SK-N-SH (cell line): ENCODE data around the gene DIS3L2. TPM values are rescaled to one million over a fixed set of nuclear protein-coding genes. Genes with fewer than 3 reads are reported as not detected.

Source experiments
- CTCF ChIA-PET: fragments of 300-600, 350-600 bp; formaldehyde crosslinking; extraction: SDS; loops from one replicate; lab custom pipeline; 2021; lab: Yijun Ruan, JAX
- POLR2A ChIA-PET: fragments of 350-600 bp; sonication (Branson Sonifier 250); formaldehyde crosslinking; extraction: SDS; loops from one replicate; lab custom pipeline; 2020; ENCODE audit warnings: antibody characterized with exemption, inconsistent platforms; lab: Yijun Ruan, JAX
- DNase-seq: peaks from one replicate; pipeline ENCODE4 v3.0.0; 2012
- H2AFZ ChIP-seq: fragments of 200-600 bp; sonication (generic); 2 replicates; pipeline ENCODE4 v1.8.1; 2016; ENCODE audit warnings: antibody characterized with exemption, mild to moderate bottlenecking, low read depth
- H3F3A ChIP-seq: fragments of 200-600 bp; sonication (generic); replicated peaks from 2 replicates; pipeline ENCODE3; 2016; ENCODE audit warnings: antibody characterized with exemption, mild to moderate bottlenecking; ENCODE audit not compliant: insufficient read depth
- H3K27ac ChIP-seq, 2 experiments: fragments of 200-500 bp in 1 of 2; fragments of 200-600 bp in 1 of 2; sonication (Bioruptor generic) in 1 of 2; sonication (generic), shearing (Covaris generic) in 1 of 2; 2 replicates each; pipeline versions ENCODE4 v1.5.1 to v1.6.1; 2014 to 2016; ENCODE audit warnings: low read depth in 2 of 2, inconsistent platforms in 1 of 2, low read length in 1 of 2, mild to moderate bottlenecking in 1 of 2, mixed read lengths in 1 of 2
- H3K27me3 ChIP-seq: fragments of 200-600 bp; sonication (generic), shearing (Covaris generic); 2 replicates; pipeline ENCODE4 v1.6.1; 2016; ENCODE audit warnings: mixed run types; ENCODE audit not compliant: insufficient read depth
- H3K36me3 ChIP-seq, 2 experiments: fragments of 200-500 bp in 1 of 2; fragments of 200-600 bp in 1 of 2; sonication (Bioruptor generic) in 1 of 2; sonication (generic) in 1 of 2; replicated peaks in 1 of 2; 2 replicates each; pipeline versions ENCODE3 to v1.5.1; 2014 to 2016; ENCODE audit warnings: low read length in 1 of 2, mild to moderate bottlenecking in 1 of 2; ENCODE audit not compliant: insufficient read depth in 2 of 2, control insufficient read depth in 1 of 2
- H3K4me1 ChIP-seq, 2 experiments: fragments of 200-500 bp in 1 of 2; fragments of 200-600 bp in 1 of 2; sonication (Bioruptor generic) in 1 of 2; sonication (generic), shearing (Covaris generic) in 1 of 2; 2 replicates each; pipeline versions ENCODE4 v1.5.1 to v1.6.1; 2014 to 2016; ENCODE audit warnings: low read depth in 1 of 2, low read length in 1 of 2, mixed run types in 1 of 2; ENCODE audit not compliant: insufficient read depth in 2 of 2, control insufficient read depth in 1 of 2
- H3K4me2 ChIP-seq: fragments of 200-600 bp; sonication (generic), shearing (Covaris generic); 2 replicates; pipeline ENCODE4 v1.6.1; 2017; ENCODE audit warnings: mixed run types
- H3K4me3 ChIP-seq, 2 experiments: fragments of 200-500 bp in 1 of 2; fragments of 200-600 bp in 1 of 2; sonication (Bioruptor generic) in 1 of 2; sonication (generic), shearing (Covaris generic) in 1 of 2; 2 replicates each; pipeline versions ENCODE4 v1.5.1 to v1.8.1; 2014 to 2016; ENCODE audit warnings: low read depth in 2 of 2, inconsistent platforms in 1 of 2, low read length in 1 of 2, mild to moderate bottlenecking in 1 of 2, mixed read lengths in 1 of 2, moderate library complexity in 1 of 2
- H3K79me2 ChIP-seq: fragments of 200-600 bp; sonication (generic); 2 replicates; pipeline ENCODE4 v1.8.1; 2017; ENCODE audit warnings: mild to moderate bottlenecking; ENCODE audit not compliant: insufficient read depth
- H3K9ac ChIP-seq: fragments of 200-600 bp; sonication (generic); 2 replicates; pipeline ENCODE4 v1.6.1; 2017; ENCODE audit warnings: mixed run types
- H3K9me2 ChIP-seq: fragments of 200-600 bp; sonication (generic); 2 replicates; pipeline ENCODE4 v1.6.1; 2017; ENCODE audit warnings: mixed run types
- H3K9me3 ChIP-seq: fragments of 200-600 bp; sonication (generic); 2 replicates; pipeline ENCODE4 v1.6.1; 2017; ENCODE audit warnings: mixed run types, mild to moderate bottlenecking, moderate library complexity
- H4K20me1 ChIP-seq: fragments of 200-600 bp; sonication (generic); 2 replicates; pipeline ENCODE4 v1.6.1; 2017; ENCODE audit warnings: mild to moderate bottlenecking, mixed run types; ENCODE audit not compliant: insufficient read depth
- CHD2 ChIP-seq: fragments of 150-350 bp; IDR thresholded peaks from 2 replicates; pipeline ENCODE4 v1.6.1; 2018; ENCODE audit warnings: low read length; ENCODE audit not compliant: partially characterized antibody
- ELF1 ChIP-seq: IDR thresholded peaks from 2 replicates; pipeline ENCODE4 v1.4.0; 2012
- EP300 ChIP-seq, 2 experiments: IDR thresholded peaks; 2 replicates each; pipeline versions ENCODE4 v1.4.0 to v1.6.1; 2012; ENCODE audit warnings: borderline replicate concordance in 1 of 2, low read depth in 1 of 2, low read length in 1 of 2
- EZH2phosphoT487 ChIP-seq: fragments of 200-600 bp; sonication (generic); IDR thresholded peaks from 2 replicates; pipeline ENCODE4 v1.6.1; 2017; ENCODE audit warnings: low read depth, mixed run types, mild to moderate bottlenecking, antibody characterized with exemption, moderate library complexity, borderline replicate concordance
- FOSL2 ChIP-seq: IDR thresholded peaks from 2 replicates; pipeline ENCODE4 v1.4.0; 2012; ENCODE audit warnings: low read depth, mild to moderate bottlenecking, moderate library complexity, borderline replicate concordance
- FOXJ3 ChIP-seq: sonication (generic); formaldehyde crosslinking; IDR thresholded peaks from 2 replicates; pipeline ENCODE4 v1.5.1; 2020; ENCODE audit warnings: mild to moderate bottlenecking, missing genetic modification reagents
- GABPA ChIP-seq: IDR thresholded peaks from 2 replicates; pipeline ENCODE4 v1.4.0; 2012; ENCODE audit warnings: low read depth, mild to moderate bottlenecking
- JUND ChIP-seq: IDR thresholded peaks from 2 replicates; pipeline ENCODE4 v1.4.0; 2012
- MEF2A ChIP-seq: IDR thresholded peaks from 2 replicates; pipeline ENCODE4 v1.4.0; 2012; ENCODE audit warnings: low read depth, borderline replicate concordance
- NRF1 ChIP-seq: IDR thresholded peaks from 2 replicates; pipeline ENCODE4 v1.6.1; 2012; ENCODE audit warnings: low read depth, mild to moderate bottlenecking, low read length
- POLR2AphosphoS5 ChIP-seq: IDR thresholded peaks from 2 replicates; pipeline ENCODE4 v1.6.1; 2012; ENCODE audit warnings: low read depth, low read length
- RCOR1 ChIP-seq: fragments of 150-350 bp; IDR thresholded peaks from 2 replicates; pipeline ENCODE4 v1.6.1; 2017; ENCODE audit warnings: antibody characterized with exemption, low read length
- RFX5 ChIP-seq: IDR thresholded peaks from 2 replicates; pipeline ENCODE4 v1.6.1; 2012; ENCODE audit warnings: mild to moderate bottlenecking, improper control_type of control experiment, low read length
- SIN3A ChIP-seq: IDR thresholded peaks from 2 replicates; pipeline ENCODE4 v1.6.1; 2012; ENCODE audit warnings: low read depth, mild to moderate bottlenecking, low read length, moderate library complexity, borderline replicate concordance
- TAF1 ChIP-seq: IDR thresholded peaks from 2 replicates; pipeline ENCODE4 v1.6.1; 2012; ENCODE audit warnings: low read depth, mild to moderate bottlenecking, low read length, moderate library complexity, borderline replicate concordance
- TCF12 ChIP-seq: IDR thresholded peaks from 2 replicates; pipeline ENCODE4 v1.4.0; 2012
- TEAD4 ChIP-seq: IDR thresholded peaks from 2 replicates; pipeline ENCODE4 v1.4.0; 2012; ENCODE audit warnings: mild to moderate bottlenecking, borderline replicate concordance; ENCODE audit not compliant: insufficient read depth
- YY1 ChIP-seq: IDR thresholded peaks from 2 replicates; pipeline ENCODE4 v1.4.0; 2012; ENCODE audit warnings: low read depth, mild to moderate bottlenecking
- WGBS: methylation state at CpG from one replicate; pipeline ENCODE4 v1.1.6; 2017; ENCODE audit warnings: low lambda C conversion rate; 5-methylcytosine and 5-hydroxymethylcytosine counted together
- polyA plus RNA-seq, 3 experiments: library from polyadenylated mRNA; depleted of rRNA; stranded (reverse); fragments of >200 nt; gene quantifications; 2 replicates each; pipeline ENCODE4 v1.2.3, GENCODE V29; 2012
- TF ChIP-seq, protein P1 (sequence below): IDR thresholded peaks from 2 replicates; pipeline ENCODE4; 2012

The DIS3L2 gene
- polyA plus RNA-seq, 1 of the 3 experiments (the other 2 are of a cell fraction), result 17.9 TPM

- no peak for TF ChIP-seq EZH2phosphoT487
- no peak for TF ChIP-seq EP300 (IDR thresholded peaks at IDR 0.05; ENCODE audit: borderline replicate concordance in 1 of 2, low read depth in 1 of 2, low read length in 1 of 2)
- TF ChIP-seq TAF1, result no peak
- no peak for TF ChIP-seq NRF1
- no peak for TF ChIP-seq TCF12
- no peak for TF ChIP-seq RFX5
- no peak for TF ChIP-seq TEAD4
- TF ChIP-seq POLR2AphosphoS5, result no peak
- no peak for TF ChIP-seq MEF2A
- no peak for TF ChIP-seq RCOR1
- no peak for TF ChIP-seq YY1
- no peak for TF ChIP-seq JUND
- no peak for TF ChIP-seq FOXJ3 (CRISPR knock-in tag)
- TF ChIP-seq ELF1, result no peak
- TF ChIP-seq GABPA, result no peak
- no peak for TF ChIP-seq CHD2
- no peak for TF ChIP-seq FOSL2
- TF ChIP-seq SIN3A, result no peak
- TF ChIP-seq, protein P1, sequence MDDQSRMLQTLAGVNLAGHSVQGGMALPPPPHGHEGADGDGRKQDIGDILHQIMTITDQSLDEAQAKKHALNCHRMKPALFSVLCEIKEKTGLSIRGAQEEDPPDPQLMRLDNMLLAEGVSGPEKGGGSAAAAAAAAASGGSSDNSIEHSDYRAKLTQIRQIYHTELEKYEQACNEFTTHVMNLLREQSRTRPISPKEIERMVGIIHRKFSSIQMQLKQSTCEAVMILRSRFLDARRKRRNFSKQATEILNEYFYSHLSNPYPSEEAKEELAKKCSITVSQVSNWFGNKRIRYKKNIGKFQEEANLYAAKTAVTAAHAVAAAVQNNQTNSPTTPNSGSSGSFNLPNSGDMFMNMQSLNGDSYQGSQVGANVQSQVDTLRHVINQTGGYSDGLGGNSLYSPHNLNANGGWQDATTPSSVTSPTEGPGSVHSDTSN, result no peak
- Histone ChIP-seq H3K9ac (no peak overlapping the region), H3K27ac (no peak overlapping the region), H2AFZ (no peak overlapping the region), H3K9me3 (no peaks in the 10 kb centered on the region), H3F3A (no peaks in the 10 kb centered on the region), H3K36me3 (no peaks in the 10 kb centered on the region), H4K20me1 (no peaks in the 10 kb centered on the region), H3K27me3 (no peaks in the 10 kb centered on the region), H3K4me2 (no peak overlapping the region), H3K79me2 (no peaks in the 10 kb centered on the region), H3K4me1 (peaks cover 0 to 33% of the 10 kb centered on the region in 2 experiments; a peak in 1 of 4 replicates), H3K4me3 (no peak overlapping the region), H3K9me2 (no peaks in the 10 kb centered on the region)
- ChIA-PET POLR2A (no interaction called here), CTCF (interaction anchor here (1.5 to 13.4 kb wide), 2 partner anchors 26 to 395 kb away, joined by 3 to 214 read pairs; partner anchors contain the start of gene NPPC)
- DNase-seq, result no peak
- WGBS, result 100% methylated on average over 4 of the region's 4 CpGs
Measured at GRCh38 chr2:232319067-232319802, 357.7 kb downstream of the DIS3L2 start.
